GM18519 (cell line): ENCODE data around the gene ADAMTSL1.
A peak's percentile ranks its signal among the peaks of the same experiment; 100 is the strongest.

Experiments used
- ATAC-seq: cut with Tn5 transposase; IDR thresholded peaks from one replicate; pipeline ENCODE4 v1.9.1; 2021; ENCODE audit warnings: mild to moderate bottlenecking, moderate library complexity; ENCODE audit not compliant: unreplicated experiment, low FRiP score

ADAMTSL1 gene

GRCh38 chr9:18881758-18882157 is 407.8 kb downstream of the ADAMTSL1 start:
- no peak for ATAC-seq

- ATAC-seq, result no peak
These were observed 413.6 kb downstream of the ADAMTSL1 start for GRCh38 chr9:18887546-18887945.

DNA sequence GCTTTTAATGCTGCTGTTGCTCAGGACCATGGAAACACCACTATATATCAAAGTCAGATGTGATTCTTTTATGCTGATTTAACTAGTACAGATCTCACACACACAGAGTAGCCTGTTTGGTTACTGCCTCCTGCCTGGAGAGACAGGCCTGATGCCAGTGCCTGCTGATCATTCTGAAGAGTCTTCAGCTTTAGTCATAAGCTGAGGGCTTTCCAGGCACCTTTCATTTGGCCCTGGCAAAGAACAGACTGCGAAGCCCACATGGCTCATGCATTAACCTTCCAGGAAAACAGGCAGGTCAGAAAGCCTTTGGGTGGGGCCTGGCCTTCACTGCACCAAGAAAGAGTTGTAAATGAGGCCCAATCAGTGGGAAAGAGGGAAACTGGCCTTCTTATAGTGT is 414.3 kb downstream of the ADAMTSL1 start:
- ATAC-seq, result no peak

- no peak for ATAC-seq
These were observed 415.6 kb downstream of the ADAMTSL1 start for GRCh38 chr9:18889550-18889949.

DNA sequence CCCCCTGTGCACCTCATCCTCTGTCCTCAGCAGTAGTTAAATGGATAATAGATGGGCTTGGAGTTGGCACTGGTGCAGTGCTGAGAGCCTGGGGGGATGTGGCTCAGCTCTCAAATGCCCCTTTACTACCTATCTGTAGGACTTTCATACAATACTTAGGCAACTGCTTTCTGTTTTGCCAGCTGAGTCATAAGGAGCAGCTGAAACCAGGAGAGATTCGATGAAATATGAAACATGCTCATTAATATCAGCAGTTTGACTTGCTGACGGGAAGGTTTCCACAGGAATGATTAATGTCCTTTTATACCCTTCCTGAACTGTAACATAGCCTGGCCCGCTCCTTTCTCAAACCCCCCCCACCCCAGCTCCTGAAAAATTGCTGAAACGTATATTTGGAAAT is 416.4 kb downstream of the ADAMTSL1 start:
- ATAC-seq, result peak; percentile 60

GRCh38 chr9:18891946-18892670 is 418.2 kb downstream of the ADAMTSL1 start:
- ATAC-seq, result no peak

DNA sequence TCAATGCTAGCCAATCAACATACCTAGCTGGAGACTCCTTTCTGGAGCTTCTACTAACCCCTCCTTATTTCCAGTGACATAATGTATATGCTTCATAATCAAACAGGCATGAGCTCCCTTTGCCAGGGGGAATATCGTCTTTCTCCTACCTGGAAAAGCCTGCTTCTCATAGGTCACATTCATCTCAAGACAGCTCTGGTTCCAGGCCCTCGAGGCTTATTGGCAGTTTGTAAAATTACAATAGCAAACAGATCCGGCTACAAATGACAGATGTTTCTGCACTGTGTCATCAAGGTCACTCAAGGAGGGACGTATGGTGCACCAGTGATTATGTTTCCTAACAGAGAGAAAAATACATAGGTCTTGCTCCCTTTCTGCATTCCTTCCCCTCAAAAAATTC is 419.1 kb downstream of the ADAMTSL1 start:
- ATAC-seq, result no peak

- ATAC-seq, result no peak
These were observed 419.5 kb downstream of the ADAMTSL1 start for GRCh38 chr9:18893491-18893890.

DNA sequence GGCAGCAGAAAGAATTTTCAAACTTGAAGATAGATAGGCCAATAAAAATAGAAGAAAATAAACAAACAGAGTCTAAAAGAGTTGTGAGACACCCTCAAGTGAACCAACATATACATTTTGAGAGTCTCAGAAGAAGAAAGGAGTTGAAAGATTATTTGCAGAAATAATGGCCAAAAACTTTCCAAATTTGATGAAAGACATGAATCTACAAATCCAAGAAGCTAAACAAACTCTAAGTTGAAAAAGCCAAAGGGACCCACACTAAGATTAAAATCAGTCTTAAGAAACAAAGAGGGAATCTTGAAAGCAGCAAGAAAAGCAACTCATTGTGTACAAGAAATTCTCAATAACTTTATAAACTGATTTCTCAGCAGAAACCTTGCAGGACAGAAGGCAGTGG is 422.1 kb downstream of the ADAMTSL1 start:
- ATAC-seq, result no peak

DNA sequence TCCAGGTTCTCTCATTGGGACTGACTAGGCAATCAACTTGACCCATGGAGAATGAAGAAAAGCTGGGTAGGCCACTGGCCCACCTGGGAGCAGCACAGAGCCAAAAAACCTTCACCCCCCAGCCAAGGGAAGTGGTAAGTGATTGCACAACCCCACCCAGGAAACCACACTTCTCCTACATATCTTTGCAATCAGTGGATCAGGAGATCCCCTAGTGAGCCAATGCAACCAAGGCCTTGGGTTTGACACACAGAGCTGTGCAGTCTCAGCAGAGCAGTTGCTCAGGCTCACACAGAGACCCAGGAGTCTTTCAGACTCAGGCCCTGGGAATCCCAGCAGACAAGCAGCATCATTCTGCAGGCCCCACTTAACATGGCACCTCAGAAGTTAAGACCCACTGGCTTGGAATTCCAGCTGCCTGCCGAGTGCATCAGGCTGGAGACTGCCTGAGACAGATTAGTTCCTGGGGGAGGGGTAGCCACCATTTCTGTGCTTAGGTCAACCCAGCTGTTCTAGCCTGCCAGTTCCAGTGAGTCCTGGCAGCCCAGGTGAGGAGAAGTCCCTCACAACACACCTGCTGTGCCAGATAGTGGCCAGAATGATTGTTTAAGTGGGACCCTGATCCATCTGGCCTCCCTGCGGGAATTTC is 422.7 kb downstream of the ADAMTSL1 start:
- ATAC-seq, result no peak

DNA sequence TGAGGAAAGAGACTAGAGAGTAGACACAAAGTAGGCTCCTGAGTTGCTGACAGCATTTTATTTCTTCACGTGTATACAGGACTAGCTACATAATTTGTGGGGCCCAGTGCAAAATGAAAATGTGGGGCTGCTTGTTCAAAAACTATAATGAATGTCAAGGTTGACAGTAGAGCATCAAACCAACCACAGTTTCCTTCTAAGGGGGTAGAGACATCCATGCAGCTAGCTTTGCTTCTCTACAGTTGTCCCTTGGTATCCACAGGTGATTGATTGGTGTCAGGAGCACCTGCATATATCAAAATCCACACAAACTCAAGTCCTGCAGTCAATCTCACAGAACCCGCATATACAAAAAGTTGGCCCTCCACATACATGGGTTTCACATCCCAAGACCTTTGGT is 429.5 kb downstream of the ADAMTSL1 start:
- ATAC-seq, result no peak

DNA sequence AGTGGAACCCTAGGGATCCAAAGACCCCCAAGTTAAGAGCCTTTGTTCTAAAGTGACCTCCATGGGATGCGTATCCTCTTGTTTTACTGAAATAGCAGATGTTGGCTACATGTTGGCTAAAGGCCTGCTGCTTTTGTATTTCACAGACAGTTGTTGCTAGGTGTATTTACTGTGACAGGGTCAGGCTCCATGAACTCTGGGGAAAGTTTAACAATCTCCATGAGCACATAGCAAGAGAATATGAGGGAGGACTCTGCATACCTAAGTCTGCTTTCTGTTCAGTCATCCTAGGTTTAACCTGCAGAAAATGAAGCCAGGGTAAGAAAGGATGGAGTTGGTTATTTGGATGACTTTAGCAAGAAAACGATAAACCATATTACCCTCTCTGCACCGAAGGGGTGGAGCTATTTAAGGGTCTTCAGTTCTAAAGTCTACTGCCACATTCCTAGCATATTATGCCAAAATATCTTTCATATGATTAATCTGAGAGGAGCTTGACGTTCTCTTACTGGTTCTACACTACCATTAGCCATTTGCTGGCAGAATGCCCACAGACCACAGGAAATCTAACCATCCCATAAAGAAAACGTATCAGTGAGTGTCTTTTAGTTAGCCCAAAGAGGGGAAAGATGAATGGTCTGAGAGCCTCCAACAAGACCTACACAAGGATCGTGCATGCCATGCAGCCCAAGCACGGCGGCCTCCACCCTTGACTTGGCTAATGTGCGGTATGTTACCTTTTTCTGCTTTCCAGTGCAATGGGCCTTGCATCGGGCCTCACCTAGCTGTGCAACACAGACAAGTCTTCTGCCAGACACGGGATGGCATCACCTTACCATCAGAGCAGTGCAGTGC is 431.3 kb downstream of the ADAMTSL1 start:
- no peak for ATAC-seq

GRCh38 chr9:18905883-18906629 is 432.1 kb downstream of the ADAMTSL1 start:
- no peak for ATAC-seq

GRCh38 chr9:18906656-18907395 is 432.9 kb downstream of the ADAMTSL1 start:
- no peak for ATAC-seq

DNA sequence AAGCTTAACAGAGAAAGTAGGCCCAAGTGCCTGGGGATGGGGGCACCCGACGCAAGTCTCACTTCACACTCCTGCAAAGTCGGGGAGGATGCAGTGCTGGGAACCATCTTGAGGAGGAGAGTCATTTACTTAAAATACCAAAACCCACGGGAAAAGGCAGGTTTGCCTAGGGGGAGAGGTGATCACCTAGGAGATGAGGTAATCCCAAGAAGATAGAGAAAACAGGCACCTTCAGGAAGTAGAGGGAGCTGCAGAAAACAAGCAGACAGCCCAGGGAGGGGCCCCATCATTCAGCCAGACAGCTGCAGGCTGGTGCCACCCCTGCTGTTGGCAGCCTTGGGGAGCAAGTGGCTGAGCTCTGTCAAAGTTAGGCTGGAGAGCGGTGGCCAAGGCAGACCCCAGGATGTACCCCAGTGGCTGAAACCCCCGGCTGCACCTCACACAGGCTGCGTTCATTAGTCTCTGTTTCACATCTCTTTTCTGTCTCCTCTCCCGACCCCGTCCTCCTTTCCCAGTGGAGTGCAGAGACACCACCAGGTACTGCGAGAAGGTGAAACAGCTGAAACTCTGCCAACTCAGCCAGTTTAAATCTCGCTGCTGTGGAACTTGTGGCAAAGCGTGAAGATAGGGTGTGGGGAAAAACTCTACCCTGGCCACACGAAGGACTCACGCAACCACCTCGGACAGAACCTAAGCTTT is 434.1 kb downstream of the ADAMTSL1 start:
- ATAC-seq, result no peak

GRCh38 chr9:18909140-18910018 is 435.4 kb downstream of the ADAMTSL1 start:
- ATAC-seq, result no peak

- no peak for ATAC-seq
These were observed 436.5 kb downstream of the ADAMTSL1 start for GRCh38 chr9:18910435-18910834.

GRCh38 chr9:18910916-18911315 is 437.0 kb downstream of the ADAMTSL1 start:
- no peak for ATAC-seq
